GM21619 (cell line): ENCODE data around the gene GPN2.
A peak's percentile ranks its signal among the peaks of the same experiment; 100 is the strongest.

Experiments
- ATAC-seq: cut with Tn5 transposase; IDR thresholded peaks from one replicate; pipeline ENCODE4 v1.9.1; 2021; ENCODE audit not compliant: unreplicated experiment

Gene GPN2

GRCh38 chr1:26889551-26890466, at the start of gene GPN2:
Gene GPN2 (minus strand): TSS chr1:26890283. CDS start chr1:26890096, 187 bp downstream.
- peak; percentile 91 for ATAC-seq

GRCh38 chr1:26938659-26939025, 48.6 kb upstream of the GPN2 start:
- ATAC-seq: no peak

GRCh38 chr1:26938004-26938658, 48.0 kb upstream of the GPN2 start:
- ATAC-seq: no peak

GRCh38 chr1:26936823-26937222, 46.7 kb upstream of the GPN2 start:
- no peak for ATAC-seq

- no peak for ATAC-seq
These were observed 42.4 kb upstream of the GPN2 start for GRCh38 chr1:26932531-26932930.

- no peak for ATAC-seq
These were observed 33.6 kb upstream of the GPN2 start for GRCh38 chr1:26923711-26924110.

- no peak for ATAC-seq
These were observed 32.8 kb upstream of the GPN2 start for GRCh38 chr1:26922901-26923300.

- no peak for ATAC-seq
These were observed 32.3 kb upstream of the GPN2 start for GRCh38 chr1:26922431-26922729.

GRCh38 chr1:26921540-26922430, 31.7 kb upstream of the GPN2 start, which contains the start of gene NUDC:
Gene NUDC (plus strand): TSS chr1:26921743. CDS start chr1:26921849, 106 bp downstream.
- ATAC-seq: peak; percentile 96

GRCh38 chr1:26921126-26921539, 31.1 kb upstream of the GPN2 start:
- no peak for ATAC-seq

GRCh38 chr1:26915204-26915842, 25.2 kb upstream of the GPN2 start:
- no peak for ATAC-seq

- ATAC-seq: no peak
These were observed 23.9 kb upstream of the GPN2 start, which contains the start of gene NR0B2 for GRCh38 chr1:26913754-26914619. Gene NR0B2 (minus strand): TSS chr1:26913975. CDS start chr1:26913940, 35 bp downstream.

- ATAC-seq: no peak
These were observed 23.3 kb upstream of the GPN2 start for GRCh38 chr1:26913389-26913753.

- no peak for ATAC-seq
These were observed 22.0 kb upstream of the GPN2 start for GRCh38 chr1:26912147-26912490.

- ATAC-seq: no peak
These were observed 21.5 kb upstream of the GPN2 start for GRCh38 chr1:26911399-26912146.

- no peak for ATAC-seq
These were observed 20.5 kb upstream of the GPN2 start for GRCh38 chr1:26910343-26911160.

GRCh38 chr1:26909951-26910342, 19.9 kb upstream of the GPN2 start:
- ATAC-seq: no peak
